Type B pancreatic cell (in vitro differentiated cells): ENCODE measurements around the gene HOXD10. TPM values are rescaled to one million over a fixed set of nuclear protein-coding genes. Genes with fewer than 3 reads are reported as not detected.
A peak's percentile ranks its signal among the peaks of the same experiment; 100 is the strongest.

ENCODE experiments used
- DNase-seq: peaks from one replicate; pipeline ENCODE4 v3.0.0; 2021; ENCODE audit warnings: mixed read lengths; ENCODE audit not compliant: unreplicated experiment; ENCODE audit errors: extremely low spot score
- H3K27ac Mint-ChIP-seq: 2 replicates; pipeline ENCODE4 v1.8.0; 2021; ENCODE audit warnings: mild to moderate bottlenecking, mixed read lengths
- H3K27me3 Mint-ChIP-seq: 2 replicates; pipeline ENCODE4 v1.8.0; 2021; ENCODE audit warnings: mixed read lengths
- H3K36me3 Mint-ChIP-seq: 2 replicates; pipeline ENCODE4 v1.8.0; 2021; ENCODE audit warnings: mixed read lengths
- H3K4me1 Mint-ChIP-seq: one replicate; pipeline ENCODE4 v1.8.0; 2021; ENCODE audit warnings: mixed read lengths; ENCODE audit not compliant: unreplicated experiment
- H3K4me3 Mint-ChIP-seq: 2 replicates; pipeline ENCODE4 v1.8.0; 2021; ENCODE audit warnings: mild to moderate bottlenecking, mixed read lengths
- H3K9me3 Mint-ChIP-seq: 2 replicates; pipeline ENCODE4 v1.8.0; 2021; ENCODE audit warnings: mixed read lengths
- total RNA-seq: library from RNA; stranded (reverse); gene quantifications from 2 replicates; pipeline ENCODE4 v1.2.1, GENCODE V29; 2021; ENCODE audit warnings: low replicate concordance
- TF ChIP-seq, protein P1 (sequence below): fragments of 200-600 bp; sonication (generic); conservative IDR thresholded peaks from 2 replicates; pipeline ENCODE4 v1.5.0; 2021; ENCODE audit warnings: antibody characterized with exemption, mild to moderate bottlenecking

Gene HOXD10
- total RNA-seq, 1 donor from 2014 or later, result 0.56 TPM

DNA sequence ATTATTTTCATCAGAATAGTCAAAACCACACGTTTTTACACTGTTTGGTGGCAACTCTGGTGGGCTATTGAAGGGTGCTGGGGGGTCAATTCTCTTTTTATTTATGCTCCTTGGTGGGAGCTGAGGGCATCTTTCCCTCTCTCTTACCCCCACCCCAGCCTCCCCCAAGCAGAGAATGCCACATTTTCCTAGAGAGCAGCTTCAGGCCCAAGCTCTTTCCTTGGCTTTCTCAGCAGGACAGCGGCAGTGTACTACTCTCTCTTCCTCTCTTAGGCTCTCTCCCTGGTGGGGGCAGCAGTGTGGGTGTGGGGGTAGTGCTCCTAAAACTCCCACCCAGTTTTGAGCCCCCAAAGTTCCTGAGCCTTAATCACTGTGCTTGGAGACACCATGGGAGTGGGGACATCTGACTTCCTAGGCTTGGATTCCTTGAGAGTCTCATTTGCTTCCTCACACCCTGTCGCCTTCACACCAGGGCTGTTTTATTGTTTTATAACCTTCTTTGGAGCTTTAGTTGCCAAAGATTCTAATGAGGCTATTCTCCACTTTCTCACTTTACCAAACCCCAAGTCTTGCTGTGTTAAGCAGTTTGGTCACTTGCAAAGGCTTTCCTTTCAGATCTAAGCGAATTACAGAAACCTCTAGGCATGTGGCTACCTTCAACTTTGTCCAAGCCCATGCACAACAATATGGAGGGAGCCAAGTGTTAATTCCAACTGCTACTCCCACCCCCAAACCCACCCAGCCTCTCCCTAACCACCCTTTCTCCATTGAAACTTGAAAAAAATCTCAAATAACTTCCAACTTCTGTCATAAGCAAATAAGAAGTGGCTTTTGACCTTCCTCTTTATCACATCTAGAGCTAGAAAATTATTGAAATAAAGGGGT lies 28.7 kb downstream of the HOXD10 start:
- TF ChIP-seq, protein P1, sequence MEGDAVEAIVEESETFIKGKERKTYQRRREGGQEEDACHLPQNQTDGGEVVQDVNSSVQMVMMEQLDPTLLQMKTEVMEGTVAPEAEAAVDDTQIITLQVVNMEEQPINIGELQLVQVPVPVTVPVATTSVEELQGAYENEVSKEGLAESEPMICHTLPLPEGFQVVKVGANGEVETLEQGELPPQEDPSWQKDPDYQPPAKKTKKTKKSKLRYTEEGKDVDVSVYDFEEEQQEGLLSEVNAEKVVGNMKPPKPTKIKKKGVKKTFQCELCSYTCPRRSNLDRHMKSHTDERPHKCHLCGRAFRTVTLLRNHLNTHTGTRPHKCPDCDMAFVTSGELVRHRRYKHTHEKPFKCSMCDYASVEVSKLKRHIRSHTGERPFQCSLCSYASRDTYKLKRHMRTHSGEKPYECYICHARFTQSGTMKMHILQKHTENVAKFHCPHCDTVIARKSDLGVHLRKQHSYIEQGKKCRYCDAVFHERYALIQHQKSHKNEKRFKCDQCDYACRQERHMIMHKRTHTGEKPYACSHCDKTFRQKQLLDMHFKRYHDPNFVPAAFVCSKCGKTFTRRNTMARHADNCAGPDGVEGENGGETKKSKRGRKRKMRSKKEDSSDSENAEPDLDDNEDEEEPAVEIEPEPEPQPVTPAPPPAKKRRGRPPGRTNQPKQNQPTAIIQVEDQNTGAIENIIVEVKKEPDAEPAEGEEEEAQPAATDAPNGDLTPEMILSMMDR, result no peak
- H3K4me3 Mint-ChIP-seq, result no peak overlapping the region
- H3K36me3 Mint-ChIP-seq, result peaks cover 6% of the 10 kb centered on the region
- no peak overlapping the region for H3K27ac Mint-ChIP-seq
- no peaks in the 10 kb centered on the region for H3K9me3 Mint-ChIP-seq
- no peak for DNase-seq
- peaks cover 98% of the 10 kb centered on the region for H3K27me3 Mint-ChIP-seq
- peaks cover 15% of the 10 kb centered on the region for H3K4me1 Mint-ChIP-seq

DNA sequence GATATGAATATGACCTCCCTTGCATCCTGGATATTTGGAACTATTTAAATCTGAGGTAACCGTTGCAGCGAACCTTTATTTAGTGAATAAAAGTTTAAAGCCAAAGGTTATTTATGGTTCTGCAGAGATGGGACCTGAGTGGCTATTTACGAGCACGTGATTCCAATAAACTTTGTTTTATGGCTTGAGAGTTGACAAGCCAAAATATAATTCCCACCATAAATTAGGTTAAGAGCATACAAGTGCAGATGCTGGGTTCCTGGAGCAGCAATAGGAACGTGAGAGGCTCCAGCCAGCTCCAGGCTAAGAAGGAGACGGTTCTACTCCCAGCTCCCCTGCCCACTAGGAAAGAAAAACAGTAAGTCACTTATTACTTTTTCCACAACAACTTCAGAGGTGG lies 29.5 kb downstream of the HOXD10 start:
- no peak overlapping the region for H3K4me3 Mint-ChIP-seq
- H3K4me1 Mint-ChIP-seq, result peaks cover 17% of the 10 kb centered on the region
- no peaks in the 10 kb centered on the region for H3K9me3 Mint-ChIP-seq
- no peak overlapping the region for H3K27ac Mint-ChIP-seq
- DNase-seq, result no peak
- H3K36me3 Mint-ChIP-seq, result peaks cover 8% of the 10 kb centered on the region
- TF ChIP-seq, protein P1, result no peak
- peaks cover 100% of the 10 kb centered on the region for H3K27me3 Mint-ChIP-seq

DNA sequence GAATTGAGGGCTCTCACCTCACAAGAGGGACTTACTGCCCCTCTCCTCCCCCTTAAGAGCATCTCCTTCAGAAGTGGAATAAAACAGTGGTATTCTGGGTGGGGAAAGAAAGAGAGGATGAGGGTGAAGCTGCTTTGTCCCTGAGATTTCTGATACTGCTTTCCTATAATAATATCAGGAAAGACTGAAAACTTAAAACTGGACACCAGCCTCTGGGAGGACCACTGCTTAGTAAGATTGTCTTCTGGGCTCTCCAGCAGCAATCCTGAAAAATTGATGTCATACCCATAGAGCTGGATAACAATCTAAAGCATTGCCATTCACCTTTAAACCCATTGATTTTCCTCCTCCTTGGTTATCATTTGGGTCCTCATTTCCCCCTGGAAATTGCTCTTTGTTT lies 30.1 kb downstream of the HOXD10 start:
- H3K4me1 Mint-ChIP-seq, result peaks cover 21% of the 10 kb centered on the region
- H3K36me3 Mint-ChIP-seq, result peaks cover 8% of the 10 kb centered on the region
- H3K27me3 Mint-ChIP-seq, result peaks cover 100% of the 10 kb centered on the region
- H3K9me3 Mint-ChIP-seq, result no peaks in the 10 kb centered on the region
- no peak overlapping the region for H3K27ac Mint-ChIP-seq
- TF ChIP-seq, protein P1, result no peak
- peak overlapping the region; percentile 44 for H3K4me3 Mint-ChIP-seq
- no peak for DNase-seq

DNA sequence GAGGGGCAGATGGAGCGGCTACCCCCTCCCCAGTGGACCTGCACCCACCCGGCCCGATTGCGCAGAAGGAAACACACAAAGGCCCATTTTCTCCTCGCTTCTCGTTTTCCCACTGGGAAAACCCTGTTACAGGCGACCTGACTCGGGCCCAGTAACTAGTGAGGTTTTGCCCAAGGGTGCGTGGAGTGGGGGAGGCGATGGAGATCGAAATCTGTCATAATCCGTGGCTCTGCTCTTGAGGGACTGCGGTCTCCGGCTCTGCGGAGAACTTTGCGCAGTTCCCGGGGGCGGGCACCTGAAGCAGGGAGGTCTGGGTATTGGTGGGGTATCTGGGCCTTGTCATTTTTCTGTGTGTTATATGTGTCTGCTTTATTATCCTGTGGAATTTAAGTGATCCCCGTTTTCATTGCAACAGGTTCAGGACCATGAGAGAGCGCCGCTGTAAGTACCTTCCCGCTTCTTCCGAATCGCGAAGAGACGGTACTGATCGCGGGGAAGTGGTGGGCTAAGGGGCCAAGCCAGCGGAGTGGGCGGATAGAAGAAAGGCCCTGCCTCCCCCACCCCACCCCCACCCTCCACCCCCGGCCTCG lies 30.7 kb downstream of the HOXD10 start:
- Mint-ChIP-seq H3K4me1 (peaks cover 21% of the 10 kb centered on the region), H3K36me3 (peaks cover 8% of the 10 kb centered on the region), H3K4me3 (peak overlapping the region; percentile 72), H3K27me3 (peaks cover 94% of the 10 kb centered on the region), H3K9me3 (no peaks in the 10 kb centered on the region), H3K27ac (no peak overlapping the region)
- TF ChIP-seq, protein P1, result no peak
- DNase-seq, result no peak

DNA sequence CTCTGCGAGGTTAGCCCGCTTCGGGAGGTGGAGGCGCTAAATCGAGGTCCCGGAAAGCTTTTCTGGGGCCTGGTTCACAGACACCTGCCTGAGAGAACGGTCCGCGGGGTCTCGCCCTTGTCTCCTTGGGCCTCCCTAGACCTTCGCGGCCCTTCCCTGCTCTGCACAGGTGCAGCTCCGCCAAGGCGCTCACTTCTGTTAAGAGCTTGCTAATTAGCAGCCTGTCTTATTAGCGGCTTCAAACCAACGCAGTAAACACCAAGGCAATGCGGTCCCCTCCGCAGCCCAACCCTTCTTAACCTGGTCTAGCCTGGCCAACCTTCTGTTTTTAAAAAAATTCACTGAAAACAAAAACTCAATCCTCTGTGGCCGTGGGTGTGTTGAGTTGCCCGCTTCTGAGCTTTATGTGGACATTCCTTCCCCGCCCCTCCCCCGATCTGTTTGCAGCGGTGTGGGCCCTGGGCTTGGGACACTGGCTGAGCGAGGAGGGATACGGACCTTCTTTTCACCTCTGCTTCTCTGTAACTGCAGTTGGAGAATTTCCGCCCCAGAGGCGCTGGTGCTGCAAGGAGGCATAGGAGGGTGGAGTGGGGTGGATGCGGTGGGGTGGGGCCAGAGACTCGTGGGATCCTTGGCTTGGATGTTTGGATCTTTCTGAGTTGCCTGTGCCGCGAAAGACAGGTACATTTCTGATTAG lies 31.4 kb downstream of the HOXD10 start:
- DNase-seq, result no peak
- H3K4me1 Mint-ChIP-seq, result peaks cover 21% of the 10 kb centered on the region
- TF ChIP-seq, protein P1, result no peak

More for the DNA sequence above, 31.4 kb downstream of the HOXD10 start:
- peak overlapping the region; percentile 21 for H3K27ac Mint-ChIP-seq
- no peaks in the 10 kb centered on the region for H3K9me3 Mint-ChIP-seq
- H3K4me3 Mint-ChIP-seq, result peak overlapping the region; percentile 76
- H3K36me3 Mint-ChIP-seq, result peaks cover 8% of the 10 kb centered on the region
- peaks cover 94% of the 10 kb centered on the region for H3K27me3 Mint-ChIP-seq
